Stimulated activated CD4-positive, alpha-beta T cell treated with anti-CD3 and anti-CD28 coated beads, Interleukin-2, amount 100 ng/mL, for 48 hours (primary cell): Measurements from ENCODE around the gene ADAMTS17.
"Not testable (repeated sequence)": the region's sequence is repeated elsewhere in the genome, so short reads cannot be mapped to it uniquely, and the experiment has no call there.

ENCODE experiments used
- DNase-seq, 2 donors: peaks; one replicate each; pipeline ENCODE4 v3.0.0-alpha.2; 2020

ADAMTS17 gene

GRCh38 chr15:99981839-99982658 lies 359.7 kb downstream of the ADAMTS17 start:
- DNase-seq, result no peak

- DNase-seq, result no peak
These were observed 360.6 kb downstream of the ADAMTS17 start for GRCh38 chr15:99981191-99981647.

- no peak for DNase-seq
These were observed 361.0 kb downstream of the ADAMTS17 start for GRCh38 chr15:99980752-99981151.

- DNase-seq, result not testable (repeated sequence)
These were observed 361.9 kb downstream of the ADAMTS17 start for GRCh38 chr15:99979886-99980285.

- DNase-seq, result no peak
These were observed 362.4 kb downstream of the ADAMTS17 start for GRCh38 chr15:99979371-99979770.

DNA sequence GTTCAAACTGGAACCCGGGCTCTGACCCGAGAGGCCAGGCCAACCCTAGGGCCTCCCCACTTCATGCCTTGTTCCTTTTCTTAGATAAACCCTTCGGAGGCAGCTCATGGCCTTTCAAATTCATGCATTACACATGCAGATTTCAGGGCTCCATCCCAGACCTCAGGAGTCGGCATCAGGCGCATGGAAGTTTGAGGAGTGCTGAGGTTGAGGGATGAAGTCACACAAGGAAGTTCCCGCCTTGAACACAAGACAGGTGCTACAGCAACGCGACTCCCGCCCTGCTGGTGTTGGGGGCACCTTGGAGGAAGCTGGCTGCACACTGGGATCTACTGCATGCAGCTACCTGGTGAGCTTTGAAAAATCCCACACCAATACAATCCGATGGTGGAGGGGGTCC lies 363.3 kb downstream of the ADAMTS17 start:
- no peak for DNase-seq

DNA sequence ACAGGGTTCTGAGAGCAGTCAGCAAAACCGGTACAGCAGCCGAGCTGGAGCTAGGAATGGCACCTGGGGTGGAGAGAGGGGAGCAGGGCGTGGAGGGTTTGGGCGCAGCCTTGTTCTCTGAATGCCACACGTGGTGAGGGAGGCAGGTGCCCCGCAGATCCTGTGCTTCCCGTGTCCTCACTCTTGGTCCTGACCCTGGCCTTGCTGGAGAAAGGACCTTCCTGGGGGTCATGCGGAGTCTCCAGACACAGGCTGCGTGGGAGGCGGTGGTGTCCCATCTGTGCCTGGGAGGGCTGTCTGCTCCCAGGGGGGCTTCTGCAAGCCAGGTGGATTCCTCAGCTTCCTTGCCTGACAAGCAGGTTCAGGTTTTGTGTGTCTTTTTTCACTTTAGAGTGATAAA lies 363.8 kb downstream of the ADAMTS17 start:
- DNase-seq, result no peak

DNA sequence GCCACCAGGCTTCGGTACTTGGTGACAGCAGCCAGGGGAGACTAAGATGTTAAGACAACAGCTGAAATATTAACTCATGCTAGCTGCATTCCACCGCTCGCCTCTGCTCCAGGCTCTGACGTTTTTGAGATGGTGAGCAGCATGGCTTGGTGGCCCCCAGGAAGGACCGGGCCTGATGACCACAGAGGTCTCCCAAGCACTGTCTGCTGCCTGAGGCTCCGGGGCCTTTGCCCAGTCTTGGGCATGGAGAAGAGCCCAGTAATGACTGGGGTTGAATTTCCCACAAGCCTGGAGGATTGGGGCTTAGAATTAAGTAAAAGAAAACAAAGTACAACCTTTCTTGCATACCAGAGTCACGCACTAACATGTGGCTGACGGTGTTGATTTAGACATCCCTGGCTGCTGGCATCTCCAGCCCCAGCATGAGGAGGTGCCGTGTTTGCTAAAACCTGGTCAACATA lies 364.9 kb downstream of the ADAMTS17 start:
- DNase-seq, result no peak

GRCh38 chr15:99976000-99976399 lies 365.8 kb downstream of the ADAMTS17 start:
- no peak for DNase-seq

- DNase-seq, result no peak
These were observed 367.5 kb downstream of the ADAMTS17 start for GRCh38 chr15:99974246-99974645.

- DNase-seq, result no peak
These were observed 368.4 kb downstream of the ADAMTS17 start for GRCh38 chr15:99973351-99973750.

- no peak for DNase-seq
These were observed 370.8 kb downstream of the ADAMTS17 start for GRCh38 chr15:99970891-99971430.

DNA sequence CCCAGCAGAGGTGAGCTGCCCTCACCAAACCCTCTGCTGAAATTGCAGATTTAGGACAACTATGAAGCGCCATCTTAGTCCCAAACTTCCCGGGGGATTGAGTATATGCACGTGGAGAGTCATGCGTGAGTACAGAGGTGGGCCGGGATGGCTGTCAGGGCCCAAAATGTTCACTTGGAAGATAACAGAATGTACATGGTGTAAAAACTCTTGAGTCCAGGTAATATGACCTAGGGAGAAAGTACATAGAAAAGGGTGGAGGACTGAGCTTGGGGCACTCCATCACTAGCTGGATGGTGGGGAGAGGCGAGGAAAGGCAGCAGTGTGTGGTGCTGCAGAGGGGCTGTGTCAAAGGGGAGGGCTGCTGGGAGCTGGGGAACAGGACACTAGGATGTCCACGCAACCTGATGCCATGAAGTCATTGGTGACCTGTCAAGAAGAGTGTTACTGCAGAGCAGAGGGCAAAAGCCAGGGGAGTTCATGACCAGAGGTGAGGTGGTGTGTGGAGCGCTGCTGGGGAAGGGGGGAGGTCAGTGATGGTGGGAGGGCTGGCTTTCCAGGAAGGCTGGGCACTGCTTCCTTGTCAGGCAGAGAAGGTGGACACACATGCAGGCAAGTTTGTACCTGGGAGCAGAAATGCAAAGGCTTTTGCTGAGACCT lies 372.4 kb downstream of the ADAMTS17 start:
- DNase-seq, result no peak

- DNase-seq, result no peak
These were observed 373.9 kb downstream of the ADAMTS17 start for GRCh38 chr15:99967841-99968371.

DNA sequence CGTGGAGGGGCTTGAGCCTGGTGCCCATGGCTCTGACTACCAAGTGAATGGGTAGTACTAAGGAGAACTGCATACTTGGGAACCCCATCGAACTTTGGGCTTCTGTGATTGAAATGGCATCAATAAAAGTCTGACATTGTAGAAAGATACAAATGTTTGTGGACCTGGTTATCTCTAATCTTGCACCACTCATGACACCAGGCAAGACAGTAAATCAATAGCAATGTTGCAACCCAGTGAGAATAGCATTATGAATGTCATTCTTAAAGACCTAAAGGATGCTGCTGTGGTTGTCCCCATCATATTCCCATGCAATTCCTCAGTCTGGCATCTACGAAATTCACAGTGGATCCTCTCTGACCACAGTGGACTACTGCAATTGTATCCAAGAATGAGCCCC lies 375.0 kb downstream of the ADAMTS17 start:
- DNase-seq, result no peak

- no peak for DNase-seq
These were observed 376.4 kb downstream of the ADAMTS17 start for GRCh38 chr15:99965376-99965775.

GRCh38 chr15:99963976-99964375 lies 377.8 kb downstream of the ADAMTS17 start:
- no peak for DNase-seq

- no peak for DNase-seq
These were observed 378.5 kb downstream of the ADAMTS17 start for GRCh38 chr15:99963096-99963825.

DNA sequence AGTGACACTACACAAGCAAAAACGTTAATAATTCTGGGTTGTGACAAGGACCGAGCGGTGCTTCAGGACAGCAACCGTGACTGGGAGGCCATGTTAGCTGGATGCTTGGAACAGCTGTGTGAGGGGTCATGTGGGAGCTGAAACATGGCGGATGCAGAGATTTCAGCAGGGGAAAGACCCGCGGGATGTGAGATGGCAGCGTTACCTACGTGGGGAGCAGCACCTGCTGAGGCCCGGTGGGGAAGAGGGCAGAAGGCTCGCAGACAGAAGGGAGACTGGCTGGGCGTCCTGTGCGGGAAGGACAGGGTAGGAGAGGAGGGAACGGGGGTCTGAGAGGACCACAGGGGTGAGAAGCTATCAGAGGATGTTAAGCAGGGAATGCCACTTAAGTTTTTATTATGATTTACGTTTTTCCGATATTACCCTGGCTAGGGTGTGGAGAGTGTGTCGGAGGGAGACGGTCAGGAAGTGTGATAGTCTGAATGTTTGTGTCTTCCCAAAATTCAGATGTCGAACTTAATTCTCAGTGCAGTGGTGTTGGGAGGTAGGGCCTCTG lies 379.7 kb downstream of the ADAMTS17 start:
- no peak for DNase-seq

GRCh38 chr15:99961011-99961441 lies 380.7 kb downstream of the ADAMTS17 start:
- DNase-seq, result peak; percentile 10 to 16

DNA sequence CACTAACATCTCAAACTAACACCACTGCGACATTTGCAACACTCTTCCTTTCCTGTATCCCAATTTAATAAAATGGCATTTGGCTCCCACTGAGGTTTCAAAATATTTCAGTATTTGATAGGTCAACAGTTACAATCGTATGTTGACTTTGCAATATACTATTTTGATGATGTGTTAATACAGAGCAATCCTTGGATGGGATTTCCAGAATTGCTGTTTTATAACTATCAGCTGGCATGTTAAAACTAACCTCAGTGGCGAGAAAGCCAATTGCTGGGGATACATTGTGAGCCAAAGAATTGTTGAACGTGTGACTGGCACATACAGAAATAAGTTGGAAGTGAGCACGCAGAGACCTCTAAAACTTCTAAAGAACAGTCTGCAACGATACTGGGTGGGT lies 382.4 kb downstream of the ADAMTS17 start:
- no peak for DNase-seq

GRCh38 chr15:99958426-99959097 lies 383.2 kb downstream of the ADAMTS17 start:
- no peak for DNase-seq
